Endothelial cell of umbilical vein (primary cell): ENCODE measurements around the gene LGALS12. TPM values are rescaled to one million over a fixed set of nuclear protein-coding genes. Genes with fewer than 3 reads are reported as not detected.

Experiments
- BruUV-seq: library from RNA; stranded (reverse); fragments of 400-500 nt; replicated peaks from 2 replicates; lab custom pipeline; 2021; lab: Mats Ljungman, UMichigan
- CTCF ChIA-PET: fragments of 300-600, 350-600 bp; sonication (Branson Sonifier 250); formaldehyde crosslinking; loops from one replicate; lab custom pipeline; 2021; ENCODE audit warnings: antibody characterized with exemption, inconsistent platforms; lab: Charles Lee
- POLR2A ChIA-PET: fragments of 300-600, 350-600 bp; sonication (Branson Sonifier 250); formaldehyde crosslinking; loops from one replicate; lab custom pipeline; 2021; ENCODE audit warnings: antibody characterized with exemption, inconsistent platforms; lab: Charles Lee
- DNase-seq: peaks from one replicate; pipeline ENCODE4 v3.0.0-alpha.2; 2011; ENCODE audit warnings: low read depth, low spot score
- FAIRE-seq: peaks from 2 replicates; lab custom pipeline; 2011; peaks lifted over from hg19 to GRCh38; lab: Jason Lieb, UNC
- H2AFZ ChIP-seq: 2 replicates; pipeline ENCODE4 v1.6.0; 2012; ENCODE audit warnings: low read depth, low read length, control low read depth, inconsistent platforms
- H3K27ac ChIP-seq: 2 replicates; pipeline ENCODE4 v1.5.1; 2011; ENCODE audit warnings: low read depth, mild to moderate bottlenecking, control low read depth, low read length, moderate library complexity; ENCODE audit not compliant: insufficient read depth
- H3K27me3 ChIP-seq, 2 experiments: 2 replicates each; pipeline versions ENCODE4 v1.6.0 to v1.6.1; 2011; ENCODE audit warnings: low read length in 2 of 2, mixed read lengths in 1 of 2; ENCODE audit not compliant: control insufficient read depth in 2 of 2, insufficient read depth in 2 of 2
- H3K36me3 ChIP-seq, 2 experiments: 2 replicates in 1 of 2; 3 replicates in 1 of 2; pipeline ENCODE4 v1.5.1; 2011; ENCODE audit warnings: low read length in 2 of 2, mild to moderate bottlenecking in 1 of 2, moderate library complexity in 1 of 2; ENCODE audit not compliant: control insufficient read depth in 2 of 2, insufficient read depth in 2 of 2; ENCODE audit errors: extremely low read depth in 1 of 2
- H3K4me1 ChIP-seq: 3 replicates; pipeline ENCODE4 v1.5.1; 2011; ENCODE audit warnings: mild to moderate bottlenecking, low read length; ENCODE audit not compliant: control insufficient read depth, insufficient read depth; ENCODE audit errors: extremely low read depth
- H3K4me2 ChIP-seq: 2 replicates; pipeline ENCODE4 v1.6.1; 2011; ENCODE audit warnings: low read length, control low read depth, mixed read lengths; ENCODE audit not compliant: insufficient read depth
- H3K4me3 ChIP-seq, 3 experiments: fragments of 200-600 bp in 1 of 3; sonication (generic), shearing (Covaris generic) in 1 of 3; replicated peaks in 1 of 3; 2 replicates each; pipeline ENCODE4 v1.5.1; 2011 to 2016; ENCODE audit warnings: control low read depth in 3 of 3, low read length in 3 of 3, mild to moderate bottlenecking in 2 of 3, inconsistent platforms in 1 of 3, low read depth in 1 of 3, moderate library complexity in 1 of 3; ENCODE audit not compliant: insufficient read depth in 1 of 3
- H3K79me2 ChIP-seq: 2 replicates; pipeline ENCODE4 v1.6.0; 2012; ENCODE audit warnings: low read length, inconsistent platforms; ENCODE audit not compliant: control insufficient read depth, insufficient read depth
- H3K9ac ChIP-seq: replicated peaks from 2 replicates; pipeline ENCODE3; 2011; ENCODE audit warnings: low read length, control low read depth; ENCODE audit not compliant: insufficient read depth; ENCODE audit errors: extremely low read depth
- H3K9me1 ChIP-seq: replicated peaks from 3 replicates; pipeline ENCODE4 v1.6.0; 2011; ENCODE audit warnings: mild to moderate bottlenecking, low read length; ENCODE audit not compliant: control insufficient read depth, insufficient read depth; ENCODE audit errors: extremely low read depth
- H3K9me3 ChIP-seq: replicated peaks from 2 replicates; pipeline ENCODE4 v1.5.1; 2012; ENCODE audit warnings: low read length, inconsistent platforms; ENCODE audit not compliant: control insufficient read depth, insufficient read depth
- H4K20me1 ChIP-seq: replicated peaks from 2 replicates; pipeline ENCODE3; 2011; ENCODE audit warnings: mild to moderate bottlenecking, low read length; ENCODE audit not compliant: control insufficient read depth, insufficient read depth; ENCODE audit errors: extremely low read depth
- EZH2 ChIP-seq: IDR thresholded peaks from 2 replicates; pipeline ENCODE4 v1.6.1; 2012; ENCODE audit warnings: borderline replicate concordance, low read depth, mild to moderate bottlenecking, moderate library complexity, low read length, inconsistent platforms; ENCODE audit not compliant: severe bottlenecking
- FOS ChIP-seq: IDR thresholded peaks from 2 replicates; pipeline ENCODE4 v1.6.1; 2011; ENCODE audit warnings: mild to moderate bottlenecking, low read length, moderate library complexity, borderline replicate concordance; ENCODE audit not compliant: insufficient read depth
- GATA2 ChIP-seq: IDR thresholded peaks from 2 replicates; pipeline ENCODE4 v1.7.0; 2011; ENCODE audit warnings: low read depth, mild to moderate bottlenecking, moderate library complexity, mixed read lengths, low read length; ENCODE audit not compliant: insufficient read length, insufficient read depth
- JUN ChIP-seq: IDR thresholded peaks from 2 replicates; pipeline ENCODE4 v1.6.1; 2011; ENCODE audit warnings: borderline replicate concordance, low read depth; ENCODE audit not compliant: insufficient read length, insufficient read depth
- MYC ChIP-seq: IDR thresholded peaks from one replicate; pipeline ENCODE4 v1.6.1; 2011; ENCODE audit warnings: mild to moderate bottlenecking, low read depth, low read length
- POLR2A ChIP-seq: IDR thresholded peaks from 2 replicates; pipeline ENCODE4 v1.6.1; 2012; ENCODE audit warnings: low read depth, mild to moderate bottlenecking, control low read depth, low read length
- POLR2AphosphoS5 ChIP-seq: IDR thresholded peaks from 2 replicates; pipeline ENCODE4 v1.6.1; 2012; ENCODE audit warnings: low read depth, mild to moderate bottlenecking, control low read depth, low read length, moderate library complexity; ENCODE audit not compliant: insufficient read depth
- dilution Hi-C: fragments of 300-500 bp; cut with MboI; formaldehyde crosslinking; loops from one replicate; pipeline ENCODE4 v1.15.0; 2019; ENCODE audit warnings: low sequenced_read_pairs; ENCODE audit not compliant: extremely low pct_ligation_motif_present
- intact Hi-C: fragments of 100-400 bp; cut with micrococcal nuclease; formaldehyde crosslinking; loops from one replicate; pipeline ENCODE4 v1.10.0; 2022
- polyA plus RNA-seq, 4 experiments: library from polyadenylated mRNA; depleted of rRNA in 3 of 4; stranded (reverse) in 3 of 4; unstranded in 1 of 4; fragments of >200 nt; gene quantifications; 2 replicates each; pipeline versions ENCODE4 v1.2.1 to v1.2.3, GENCODE V29; 2011 to 2012; ENCODE audit warnings: missing spikeins in 1 of 4
- total RNA-seq: library from RNA; stranded (reverse); gene quantifications from 2 replicates; pipeline ENCODE4 v1.2.3, GENCODE V29; 2021
- TF ChIP-seq, protein P1 (sequence below), 2 donors: IDR thresholded peaks; 1 replicate in 1 of 2; 2 replicates in 1 of 2; pipeline ENCODE4 v1.5.1; 2011; ENCODE audit warnings: low read length in 2 of 2, mild to moderate bottlenecking in 2 of 2, moderate library complexity in 2 of 2, control low read depth in 1 of 2, inconsistent platforms in 1 of 2, low read depth in 1 of 2; ENCODE audit not compliant: insufficient read depth in 1 of 2; ENCODE audit errors: extremely low read depth in 1 of 2
- TF ChIP-seq, protein P2 (sequence below): IDR thresholded peaks from 2 replicates; pipeline ENCODE4 v1.6.1; 2011; ENCODE audit not compliant: insufficient read depth, insufficient read length

Gene LGALS12
- total and polyA plus RNA-seq, 2 donors (not counting 3 experiments of a cell fraction or from before 2014, with no cell fraction given): not detected

DNA sequence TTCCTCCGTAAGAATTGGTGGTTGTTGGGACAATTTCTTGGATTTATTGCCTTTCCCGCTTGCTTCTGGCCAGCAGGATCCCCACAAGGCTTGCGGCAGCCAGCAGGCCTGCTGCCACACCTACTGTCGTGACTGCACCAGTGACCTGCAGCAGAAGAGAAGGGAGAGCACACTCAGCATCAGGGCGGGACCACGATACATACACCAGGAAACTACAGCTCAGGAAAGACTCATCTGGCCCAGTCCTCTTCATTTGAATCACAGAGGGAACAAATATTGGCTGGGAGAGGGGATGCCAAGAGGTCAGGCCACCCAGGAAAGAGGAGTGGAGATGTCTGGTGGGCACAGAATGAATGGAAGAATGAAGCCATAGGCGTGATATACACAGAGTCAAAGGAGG lies 47.0 kb downstream of the LGALS12 start:
- FAIRE-seq (no peak), DNase-seq (no peak)
- H3K79me2 ChIP-seq: no peaks in the 10 kb centered on the region
- BruUV-seq: no TSS peak
- H3K27me3 ChIP-seq: peaks cover 0 to 3% of the 10 kb centered on the region in 2 experiments
- H3K36me3 ChIP-seq: no peaks in the 10 kb centered on the region
- no peaks in the 10 kb centered on the region for H3K9me3 ChIP-seq
- H4K20me1 ChIP-seq: no peaks in the 10 kb centered on the region
- dilution Hi-C loops (no loop called here), intact Hi-C loops (no loop called here)
- H3K4me3 ChIP-seq: no peak overlapping the region
- no peak for TF ChIP-seq GATA2
- TF ChIP-seq, protein P1, sequence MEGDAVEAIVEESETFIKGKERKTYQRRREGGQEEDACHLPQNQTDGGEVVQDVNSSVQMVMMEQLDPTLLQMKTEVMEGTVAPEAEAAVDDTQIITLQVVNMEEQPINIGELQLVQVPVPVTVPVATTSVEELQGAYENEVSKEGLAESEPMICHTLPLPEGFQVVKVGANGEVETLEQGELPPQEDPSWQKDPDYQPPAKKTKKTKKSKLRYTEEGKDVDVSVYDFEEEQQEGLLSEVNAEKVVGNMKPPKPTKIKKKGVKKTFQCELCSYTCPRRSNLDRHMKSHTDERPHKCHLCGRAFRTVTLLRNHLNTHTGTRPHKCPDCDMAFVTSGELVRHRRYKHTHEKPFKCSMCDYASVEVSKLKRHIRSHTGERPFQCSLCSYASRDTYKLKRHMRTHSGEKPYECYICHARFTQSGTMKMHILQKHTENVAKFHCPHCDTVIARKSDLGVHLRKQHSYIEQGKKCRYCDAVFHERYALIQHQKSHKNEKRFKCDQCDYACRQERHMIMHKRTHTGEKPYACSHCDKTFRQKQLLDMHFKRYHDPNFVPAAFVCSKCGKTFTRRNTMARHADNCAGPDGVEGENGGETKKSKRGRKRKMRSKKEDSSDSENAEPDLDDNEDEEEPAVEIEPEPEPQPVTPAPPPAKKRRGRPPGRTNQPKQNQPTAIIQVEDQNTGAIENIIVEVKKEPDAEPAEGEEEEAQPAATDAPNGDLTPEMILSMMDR (IDR thresholded peaks at IDR 0.05; ENCODE audit: extremely low read depth in 1 of 2, insufficient read depth in 1 of 2, low read depth in 1 of 2, low read length in 2 of 2): no peak
- no peak for TF ChIP-seq FOS
- TF ChIP-seq EZH2: no peak
- TF ChIP-seq JUN: no peak
- TF ChIP-seq MYC: no peak
- no peak for TF ChIP-seq POLR2AphosphoS5
- TF ChIP-seq, protein P2, sequence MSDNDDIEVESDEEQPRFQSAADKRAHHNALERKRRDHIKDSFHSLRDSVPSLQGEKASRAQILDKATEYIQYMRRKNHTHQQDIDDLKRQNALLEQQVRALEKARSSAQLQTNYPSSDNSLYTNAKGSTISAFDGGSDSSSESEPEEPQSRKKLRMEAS: no peak
- no peak for TF ChIP-seq POLR2A
- no peaks in the 10 kb centered on the region for H3K9me1 ChIP-seq
- no peak overlapping the region for H3K9ac ChIP-seq
- ChIA-PET POLR2A (no interaction called here), CTCF (no interaction called here)
- H3K4me2 ChIP-seq: no peak overlapping the region
- H3K27ac ChIP-seq: no peak overlapping the region
- H2AFZ ChIP-seq: no peak overlapping the region
- H3K4me1 ChIP-seq: no peaks in the 10 kb centered on the region
